ENCODE results near the gene ITPRIP. TPM values are rescaled to one million over a fixed set of nuclear protein-coding genes. Genes with fewer than 3 reads are reported as not detected.

Gene ITPRIP
- total RNA-seq, 1 donor from 2014 or later: 15.6 TPM

DNA sequence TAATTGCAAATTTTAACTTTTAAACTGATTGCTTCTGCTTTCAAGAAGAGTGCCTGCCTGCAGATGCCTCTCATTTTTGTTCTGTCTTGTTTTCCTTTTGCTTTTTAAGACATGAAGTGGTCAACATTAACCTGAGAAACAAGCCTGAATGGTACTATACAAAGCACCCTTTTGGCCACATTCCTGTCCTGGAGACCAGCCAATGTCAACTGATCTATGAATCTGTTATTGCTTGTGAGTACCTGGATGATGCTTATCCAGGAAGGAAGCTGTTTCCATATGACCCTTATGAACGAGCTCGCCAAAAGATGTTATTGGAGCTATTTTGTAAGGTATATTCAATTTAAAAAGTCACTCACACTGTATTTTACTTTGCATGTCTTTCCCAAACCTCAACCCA lies 60.5 kb downstream of the ITPRIP start:
- Mint-ChIP-seq H3K27me3 (ENCODE audit: low read depth) (peaks cover 51% of the 10 kb centered on the region), H3K4me1 (no peaks in the 10 kb centered on the region), H3K9me3 (no peaks in the 10 kb centered on the region), H3K4me3 (no peak overlapping the region), H3K36me3 (ENCODE audit: low read depth) (no peaks in the 10 kb centered on the region), H3K27ac (ENCODE audit: unreplicated experiment) (no peak overlapping the region)
- TF ChIP-seq, protein P1, sequence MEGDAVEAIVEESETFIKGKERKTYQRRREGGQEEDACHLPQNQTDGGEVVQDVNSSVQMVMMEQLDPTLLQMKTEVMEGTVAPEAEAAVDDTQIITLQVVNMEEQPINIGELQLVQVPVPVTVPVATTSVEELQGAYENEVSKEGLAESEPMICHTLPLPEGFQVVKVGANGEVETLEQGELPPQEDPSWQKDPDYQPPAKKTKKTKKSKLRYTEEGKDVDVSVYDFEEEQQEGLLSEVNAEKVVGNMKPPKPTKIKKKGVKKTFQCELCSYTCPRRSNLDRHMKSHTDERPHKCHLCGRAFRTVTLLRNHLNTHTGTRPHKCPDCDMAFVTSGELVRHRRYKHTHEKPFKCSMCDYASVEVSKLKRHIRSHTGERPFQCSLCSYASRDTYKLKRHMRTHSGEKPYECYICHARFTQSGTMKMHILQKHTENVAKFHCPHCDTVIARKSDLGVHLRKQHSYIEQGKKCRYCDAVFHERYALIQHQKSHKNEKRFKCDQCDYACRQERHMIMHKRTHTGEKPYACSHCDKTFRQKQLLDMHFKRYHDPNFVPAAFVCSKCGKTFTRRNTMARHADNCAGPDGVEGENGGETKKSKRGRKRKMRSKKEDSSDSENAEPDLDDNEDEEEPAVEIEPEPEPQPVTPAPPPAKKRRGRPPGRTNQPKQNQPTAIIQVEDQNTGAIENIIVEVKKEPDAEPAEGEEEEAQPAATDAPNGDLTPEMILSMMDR (conservative IDR thresholded peaks at IDR 0.05): no peak
- no peak for DNase-seq (ENCODE audit: low read depth, low spot score)

DNA sequence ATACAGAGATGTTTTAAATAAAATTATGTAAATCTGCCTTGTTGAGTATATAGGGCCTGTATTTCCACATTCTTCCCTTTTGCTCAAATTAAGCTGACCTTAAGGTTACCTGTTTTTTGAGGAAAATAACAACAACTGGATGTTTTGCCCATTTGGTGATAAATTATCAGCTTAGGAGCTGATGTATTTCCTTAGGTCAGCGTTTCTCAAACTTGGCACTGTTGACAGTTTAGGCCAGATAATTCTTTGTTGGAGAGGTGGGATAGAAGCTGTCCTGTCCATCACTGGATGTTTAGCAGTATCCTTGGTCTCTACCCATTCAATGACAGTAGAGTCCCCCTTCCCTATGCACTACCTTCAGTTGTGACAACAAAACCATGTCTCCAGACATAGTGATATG lies 62.1 kb downstream of the ITPRIP start:
- no peak overlapping the region for H3K27ac Mint-ChIP-seq (ENCODE audit: unreplicated experiment)
- H3K27me3 Mint-ChIP-seq (ENCODE audit: low read depth): peaks cover 44% of the 10 kb centered on the region
- TF ChIP-seq, protein P1 (conservative IDR thresholded peaks at IDR 0.05): no peak
- no peak overlapping the region for H3K4me3 Mint-ChIP-seq
- H3K9me3 Mint-ChIP-seq: no peaks in the 10 kb centered on the region
- no peak for DNase-seq (ENCODE audit: low read depth, low spot score)
- H3K36me3 Mint-ChIP-seq (ENCODE audit: low read depth): no peaks in the 10 kb centered on the region
- no peaks in the 10 kb centered on the region for H3K4me1 Mint-ChIP-seq

DNA sequence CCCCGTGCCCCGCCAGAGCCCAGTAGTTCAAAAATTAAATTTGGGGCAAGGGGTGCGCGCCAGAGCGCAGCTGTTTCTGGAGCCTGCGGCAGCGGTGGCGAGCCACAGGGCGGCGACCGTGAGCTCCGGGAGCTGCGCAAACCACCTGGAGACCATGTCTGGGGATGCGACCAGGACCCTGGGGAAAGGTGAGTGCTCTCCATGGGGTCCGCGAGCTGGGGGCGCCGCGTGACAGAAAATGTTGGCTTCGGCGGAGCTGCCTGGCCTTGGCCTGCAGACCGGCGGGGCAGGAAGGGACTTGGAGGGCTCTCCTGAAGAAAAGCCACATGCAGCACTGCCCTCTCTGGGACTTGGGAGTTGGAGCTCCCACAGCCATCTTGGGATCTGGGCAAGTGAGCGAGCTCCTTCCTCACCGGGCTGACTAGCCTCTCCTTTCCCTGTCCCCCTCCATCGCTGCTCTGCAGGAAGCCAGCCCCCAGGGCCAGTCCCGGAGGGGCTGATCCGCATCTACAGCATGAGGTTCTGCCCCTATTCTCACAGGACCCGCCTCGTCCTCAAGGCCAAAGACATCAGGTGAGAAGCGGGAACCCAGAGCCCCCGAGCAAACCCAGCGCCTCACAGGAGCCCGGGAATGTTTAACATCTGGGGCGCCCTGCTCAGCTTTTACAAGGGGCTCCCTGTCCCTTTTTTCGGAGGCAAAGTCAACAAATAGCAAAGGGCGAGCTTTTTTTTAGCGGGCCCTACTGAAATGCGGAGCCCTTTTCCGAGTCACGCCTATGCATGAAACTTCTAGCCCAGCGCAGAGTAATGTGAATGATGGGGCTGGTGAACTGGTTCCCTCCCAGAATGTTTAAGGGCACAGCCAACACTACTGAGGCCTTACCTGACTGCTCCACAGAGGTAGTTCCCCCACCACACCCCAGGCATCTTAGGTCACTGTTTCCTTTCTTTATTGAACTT lies 63.2 kb downstream of the ITPRIP start:
- Mint-ChIP-seq H3K27ac (ENCODE audit: unreplicated experiment) (no peak overlapping the region), H3K36me3 (ENCODE audit: low read depth) (no peaks in the 10 kb centered on the region), H3K4me3 (no peak overlapping the region), H3K27me3 (ENCODE audit: low read depth) (peaks cover 49% of the 10 kb centered on the region), H3K9me3 (no peaks in the 10 kb centered on the region), H3K4me1 (no peaks in the 10 kb centered on the region)
- TF ChIP-seq, protein P1 (conservative IDR thresholded peaks at IDR 0.05): peak; percentile 83
- peak; percentile 34 for DNase-seq (ENCODE audit: low read depth, low spot score)

DNA sequence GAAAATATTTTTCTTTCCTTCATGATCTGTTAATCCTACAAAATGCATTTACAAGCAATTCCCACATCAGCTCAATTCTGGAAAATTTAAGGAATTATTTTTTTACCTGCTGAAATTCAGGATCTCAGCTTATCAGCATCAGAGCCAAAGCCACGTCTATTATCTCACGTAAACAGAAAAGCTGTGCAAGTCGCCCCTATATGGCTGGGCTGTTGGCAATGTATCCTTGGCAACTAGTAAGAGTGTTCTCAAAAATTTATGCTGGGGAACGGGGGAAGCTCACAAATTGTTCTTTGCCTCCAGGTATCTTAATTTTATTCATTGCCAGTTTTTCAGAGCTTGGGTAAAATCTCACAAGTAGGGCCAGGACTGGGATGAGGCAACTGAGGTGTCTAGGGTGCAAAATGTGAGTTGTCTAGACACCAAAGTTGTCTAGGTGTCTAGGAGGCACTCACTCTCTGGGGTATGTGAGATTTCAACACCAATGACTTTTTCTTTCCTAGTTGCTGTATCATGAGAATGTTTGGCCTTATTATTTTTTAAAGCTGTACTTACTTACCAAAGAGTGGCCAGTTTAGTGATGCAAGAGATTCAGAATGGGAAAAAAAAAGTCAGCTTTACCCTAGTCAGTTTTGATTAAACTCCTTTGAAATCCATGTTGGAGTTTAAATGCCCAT lies 64.2 kb downstream of the ITPRIP start:
- no peak for DNase-seq (ENCODE audit: low read depth, low spot score)
- Mint-ChIP-seq H3K4me1 (peaks cover 7% of the 10 kb centered on the region), H3K27me3 (ENCODE audit: low read depth) (peaks cover 50% of the 10 kb centered on the region), H3K9me3 (no peaks in the 10 kb centered on the region), H3K4me3 (no peak overlapping the region), H3K27ac (ENCODE audit: unreplicated experiment) (no peak overlapping the region), H3K36me3 (ENCODE audit: low read depth) (no peaks in the 10 kb centered on the region)
- TF ChIP-seq, protein P1 (conservative IDR thresholded peaks at IDR 0.05): no peak

DNA sequence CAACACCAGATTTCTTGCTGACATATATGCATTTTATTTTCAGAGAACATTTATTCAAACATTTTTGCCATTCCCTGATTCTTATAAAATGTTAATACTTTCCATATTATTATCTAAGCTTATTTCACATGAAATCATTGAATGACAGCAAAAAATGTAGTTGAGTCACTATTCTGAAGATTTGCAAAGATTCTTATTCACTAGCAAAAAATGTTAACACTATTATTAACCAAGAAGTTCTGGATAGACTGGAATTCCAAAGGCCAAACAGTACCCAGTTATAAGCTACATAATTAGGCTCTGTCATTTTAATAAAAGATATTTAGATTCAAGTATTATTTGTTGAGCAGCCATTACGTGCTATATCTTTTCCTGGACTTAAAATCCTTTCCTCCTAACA lies 65.0 kb downstream of the ITPRIP start:
- H3K27me3 Mint-ChIP-seq (ENCODE audit: low read depth): peaks cover 51% of the 10 kb centered on the region

More for the DNA sequence above, 65.0 kb downstream of the ITPRIP start:
- TF ChIP-seq, protein P1 (conservative IDR thresholded peaks at IDR 0.05): no peak
- no peak for DNase-seq (ENCODE audit: low read depth, low spot score)
- no peaks in the 10 kb centered on the region for H3K9me3 Mint-ChIP-seq
- peaks cover 15% of the 10 kb centered on the region for H3K4me1 Mint-ChIP-seq
- H3K27ac Mint-ChIP-seq (ENCODE audit: unreplicated experiment): no peak overlapping the region
- H3K36me3 Mint-ChIP-seq (ENCODE audit: low read depth): no peaks in the 10 kb centered on the region
- H3K4me3 Mint-ChIP-seq: no peak overlapping the region

Data from neural crest cell (in vitro differentiated cells).